Thoracic aorta (tissue), 2 donors: ENCODE data around the gene ACVR1B. TPM values are rescaled to one million over a fixed set of nuclear protein-coding genes. Genes with fewer than 3 reads are reported as not detected.

Source experiments
- ATAC-seq: fragments of 150-250 bp; one replicate; pipeline ENCODE4 v1.8.0; 2017; ENCODE audit warnings: low read depth; ENCODE audit not compliant: insufficient number of reproducible peaks, low FRiP score
- DNase-seq: peaks from one replicate; pipeline ENCODE4 v3.0.0-alpha.2; 2020; ENCODE audit warnings: low spot score
- H3K27ac ChIP-seq, 2 donors: fragments of 200-600 bp; sonication (generic); 1 replicate in 1 of 2; 2 replicates in 1 of 2; pipeline ENCODE4 v1.5.1; 2016; ENCODE audit warnings: mild to moderate bottlenecking in 2 of 2, moderate library complexity in 2 of 2
- H3K27me3 ChIP-seq: fragments of 200-600 bp; sonication (generic); replicated peaks from 2 replicates; pipeline ENCODE4 v1.6.0; 2016; ENCODE audit warnings: mild to moderate bottlenecking; ENCODE audit not compliant: insufficient read depth
- H3K36me3 ChIP-seq: fragments of 200-600 bp; sonication (generic); one replicate; pipeline ENCODE4 v1.5.1; 2016
- H3K4me1 ChIP-seq, 2 donors: fragments of 200-600 bp; sonication (generic); 1 replicate in 1 of 2; 2 replicates in 1 of 2; pipeline versions ENCODE4 v1.5.1 to v1.6.0; 2016; ENCODE audit warnings: low read depth in 2 of 2, mild to moderate bottlenecking in 1 of 2; ENCODE audit not compliant: control insufficient read depth in 1 of 2
- H3K4me3 ChIP-seq: fragments of 200-600 bp; sonication (generic); 2 replicates; pipeline ENCODE4 v1.5.1; 2016; ENCODE audit warnings: mild to moderate bottlenecking
- H3K9me3 ChIP-seq: fragments of 200-600 bp; sonication (generic); 2 replicates; pipeline ENCODE4 v1.5.1; 2016
- total RNA-seq, 2 donors: library from RNA; depleted of rRNA; stranded (reverse); fragments of >200 nt; gene quantifications; one replicate each; pipeline versions ENCODE4 v1.1.0 to v1.2.3, GENCODE V29; 2016
- TF ChIP-seq, protein P1 (sequence below): fragments of 200-600 bp; sonication (generic); IDR thresholded peaks from one replicate; pipeline ENCODE4 v1.5.1; 2019; ENCODE audit warnings: antibody characterized with exemption

ACVR1B gene
- total RNA-seq, 2 donors from 2014 or later, result 9.9 to 24.4 TPM

DNA sequence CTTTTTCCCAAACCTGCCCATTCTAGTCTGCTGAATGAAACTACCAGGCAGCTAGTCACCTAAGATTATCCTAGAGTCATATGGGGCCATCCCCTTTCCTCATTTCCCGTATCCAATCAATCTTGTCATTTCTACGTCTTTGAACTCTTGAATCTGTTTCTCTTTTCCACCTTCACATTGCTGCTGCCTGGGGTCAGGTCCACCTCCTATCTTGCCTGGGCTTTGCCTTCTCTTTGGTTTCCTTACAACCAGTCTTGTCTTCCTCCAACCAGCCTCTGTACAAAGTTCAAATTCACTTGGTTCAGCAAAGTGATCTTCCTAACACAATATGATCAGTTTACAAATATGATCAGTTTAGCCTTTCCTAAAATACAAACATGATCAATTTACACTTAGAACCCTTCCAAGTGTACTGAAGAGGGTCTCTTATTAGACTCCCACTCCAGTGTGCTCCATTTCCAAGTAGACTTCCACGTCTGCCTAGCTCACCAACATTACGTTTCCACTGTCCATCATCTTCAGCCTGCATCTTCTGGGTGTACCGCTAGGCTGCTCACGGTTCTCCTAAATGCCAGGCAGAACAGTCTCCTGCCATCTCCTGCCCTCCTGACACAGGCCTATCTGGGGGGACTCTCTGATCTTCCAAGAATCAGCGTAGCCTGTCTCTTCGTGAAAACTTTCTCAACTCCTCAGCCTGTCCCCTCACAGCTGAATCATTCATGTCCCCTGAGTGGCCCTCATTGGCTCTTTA, 4.1 kb upstream of the ACVR1B start:
- H3K27me3 ChIP-seq, result no peaks in the 10 kb centered on the region
- TF ChIP-seq, protein P1, sequence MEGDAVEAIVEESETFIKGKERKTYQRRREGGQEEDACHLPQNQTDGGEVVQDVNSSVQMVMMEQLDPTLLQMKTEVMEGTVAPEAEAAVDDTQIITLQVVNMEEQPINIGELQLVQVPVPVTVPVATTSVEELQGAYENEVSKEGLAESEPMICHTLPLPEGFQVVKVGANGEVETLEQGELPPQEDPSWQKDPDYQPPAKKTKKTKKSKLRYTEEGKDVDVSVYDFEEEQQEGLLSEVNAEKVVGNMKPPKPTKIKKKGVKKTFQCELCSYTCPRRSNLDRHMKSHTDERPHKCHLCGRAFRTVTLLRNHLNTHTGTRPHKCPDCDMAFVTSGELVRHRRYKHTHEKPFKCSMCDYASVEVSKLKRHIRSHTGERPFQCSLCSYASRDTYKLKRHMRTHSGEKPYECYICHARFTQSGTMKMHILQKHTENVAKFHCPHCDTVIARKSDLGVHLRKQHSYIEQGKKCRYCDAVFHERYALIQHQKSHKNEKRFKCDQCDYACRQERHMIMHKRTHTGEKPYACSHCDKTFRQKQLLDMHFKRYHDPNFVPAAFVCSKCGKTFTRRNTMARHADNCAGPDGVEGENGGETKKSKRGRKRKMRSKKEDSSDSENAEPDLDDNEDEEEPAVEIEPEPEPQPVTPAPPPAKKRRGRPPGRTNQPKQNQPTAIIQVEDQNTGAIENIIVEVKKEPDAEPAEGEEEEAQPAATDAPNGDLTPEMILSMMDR, result no peak
- no peak for DNase-seq
- H3K4me3 ChIP-seq, result no peak overlapping the region
- H3K36me3 ChIP-seq, result no peaks in the 10 kb centered on the region
- peaks cover 0 to 4% of the 10 kb centered on the region in 2 donors for H3K4me1 ChIP-seq
- no peak overlapping the region for H3K27ac ChIP-seq
- no peak for ATAC-seq
- H3K9me3 ChIP-seq, result peaks cover 11% of the 10 kb centered on the region

DNA sequence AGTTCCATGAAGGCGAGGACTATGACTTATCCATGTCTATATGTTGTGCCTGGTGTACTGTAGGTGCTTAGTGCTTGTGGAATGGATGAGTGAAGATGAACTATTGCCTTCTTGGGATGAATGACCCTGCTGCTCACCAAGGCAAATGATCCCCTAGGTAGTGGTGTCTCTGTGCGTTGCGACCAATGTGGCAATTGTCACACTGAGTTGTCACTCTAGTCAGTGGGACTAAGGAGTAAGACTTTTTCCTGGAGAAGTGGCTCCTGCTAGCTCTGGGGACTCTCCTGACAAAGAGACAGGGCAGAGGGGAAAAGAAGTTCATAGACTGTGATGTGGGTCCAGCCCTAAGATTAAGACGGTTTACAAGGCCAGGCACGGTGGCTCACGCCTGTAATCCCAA, 3.4 kb upstream of the ACVR1B start:
- TF ChIP-seq, protein P1, result no peak
- no peak for DNase-seq
- no peaks in the 10 kb centered on the region for H3K27me3 ChIP-seq
- H3K4me3 ChIP-seq, result no peak overlapping the region
- no peaks in the 10 kb centered on the region for H3K36me3 ChIP-seq
- H3K9me3 ChIP-seq, result peaks cover 11% of the 10 kb centered on the region
- H3K4me1 ChIP-seq, result peaks cover 2 to 5% of the 10 kb centered on the region in 2 donors
- no peak for ATAC-seq
- H3K27ac ChIP-seq, result no peak overlapping the region

DNA sequence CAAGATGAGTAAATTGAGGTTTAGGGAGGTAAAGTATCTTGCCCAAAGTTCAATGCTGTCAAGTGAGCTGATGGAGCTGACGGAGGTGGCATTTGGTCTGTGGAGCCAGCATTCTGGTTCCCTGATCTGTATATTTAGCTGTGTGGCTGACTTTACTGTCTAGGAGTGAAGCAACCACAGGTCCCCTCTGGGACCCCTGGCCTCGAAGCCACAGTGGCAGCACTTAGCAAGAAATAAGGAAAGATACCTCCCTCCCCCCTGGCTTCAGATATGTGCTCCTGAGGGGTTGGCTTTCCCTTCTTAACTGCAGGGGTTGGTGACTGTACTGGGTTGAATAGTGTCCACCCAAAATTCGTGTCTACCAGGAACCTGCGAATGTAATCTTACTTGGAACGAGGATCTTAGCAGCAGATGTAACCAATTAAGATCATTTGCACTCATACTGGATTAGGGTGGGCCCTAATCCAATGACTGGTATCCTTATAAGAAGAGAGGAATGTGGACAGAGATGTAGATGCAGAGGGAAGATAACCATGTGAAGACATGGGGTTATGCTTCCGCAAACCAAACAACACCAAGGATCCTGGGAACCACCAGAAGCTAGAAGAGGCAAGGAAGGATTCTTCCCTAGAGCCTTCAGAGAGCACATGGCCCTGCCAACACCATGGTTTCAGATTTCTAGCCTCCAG, 2.0 kb upstream of the ACVR1B start:
- Histone ChIP-seq H3K9me3 (peaks cover 6% of the 10 kb centered on the region), H3K4me3 (no peak overlapping the region)
- no peak for ATAC-seq

DNA sequence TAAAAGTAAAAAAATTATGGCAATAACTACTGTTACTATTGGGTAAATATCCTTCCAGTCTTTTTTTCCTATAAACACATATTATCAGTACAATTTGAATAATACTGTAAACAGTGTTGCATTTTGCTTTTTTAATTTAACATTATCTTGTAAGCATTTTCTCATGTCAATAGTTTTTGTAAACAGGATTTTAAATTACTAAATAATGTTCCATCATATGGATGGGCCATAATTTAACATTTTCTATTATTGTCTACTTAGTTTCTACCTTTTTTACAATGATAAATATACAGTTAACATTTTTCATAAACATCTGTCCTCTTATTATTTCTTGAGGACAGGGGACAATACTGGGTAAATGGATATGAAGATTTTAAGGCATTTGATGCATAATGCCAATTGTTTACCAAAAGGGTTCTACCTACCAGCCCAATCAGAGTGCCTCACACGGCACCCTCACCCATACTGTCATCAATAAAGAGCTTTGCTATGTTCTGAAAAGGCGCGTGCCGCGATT, 759 bp upstream of the ACVR1B start:
- no peaks in the 10 kb centered on the region for H3K27me3 ChIP-seq
- TF ChIP-seq, protein P1, result no peak
- ATAC-seq, result no peak
- no peak for DNase-seq
- H3K4me1 ChIP-seq, result peaks cover 25 to 27% of the 10 kb centered on the region in 2 donors
- peak overlapping the region; percentile 89 for H3K4me3 ChIP-seq
- H3K27ac ChIP-seq, result peak overlapping the region in 1 of 2 donors; percentile 50
- no peaks in the 10 kb centered on the region for H3K9me3 ChIP-seq
- H3K36me3 ChIP-seq, result no peaks in the 10 kb centered on the region

More for the DNA sequence above, 2.0 kb upstream of the ACVR1B start:
- no peak for DNase-seq
- Histone ChIP-seq H3K27me3 (no peaks in the 10 kb centered on the region), H3K36me3 (no peaks in the 10 kb centered on the region), H3K27ac (no peak overlapping the region), H3K4me1 (peaks cover 13 to 14% of the 10 kb centered on the region in 2 donors)
- TF ChIP-seq, protein P1, result no peak
